CD4-positive, alpha-beta memory T cell (primary cell): ENCODE results near the gene CACNA2D2. TPM values are rescaled to one million over a fixed set of nuclear protein-coding genes. Genes with fewer than 3 reads are reported as not detected.
A peak's percentile ranks its signal among the peaks of the same experiment; 100 is the strongest.

Source experiments
- CTCF ChIA-PET: fragments of 350-600 bp; sonication (Branson Sonifier 250); formaldehyde crosslinking; loops from one replicate; lab custom pipeline; 2021; ENCODE audit warnings: inconsistent platforms; ENCODE audit not compliant: partially characterized antibody; lab: Charles Lee
- POLR2A ChIA-PET: fragments of 350-600 bp; sonication (Branson Sonifier 250); formaldehyde crosslinking; loops from one replicate; lab custom pipeline; 2021; ENCODE audit not compliant: partially characterized antibody; lab: Charles Lee
- DNase-seq, 5 donors: peaks; one replicate each; pipeline versions ENCODE4 v3.0.0 to v3.0.0-alpha.2; 2020 to 2022; ENCODE audit warnings: mixed read lengths in 1 of 5
- H3K27ac ChIP-seq: one replicate; pipeline ENCODE4 v1.7.0; 2013; ENCODE audit warnings: low read depth, low read length
- H3K27me3 ChIP-seq: 2 replicates; pipeline ENCODE4 v1.7.0; 2013; ENCODE audit warnings: mild to moderate bottlenecking, low read length, moderate library complexity; ENCODE audit not compliant: insufficient read depth
- H3K36me3 ChIP-seq: 2 replicates; pipeline ENCODE4 v1.7.0; 2013; ENCODE audit warnings: mild to moderate bottlenecking, low read length, moderate library complexity; ENCODE audit not compliant: insufficient read depth
- H3K4me1 ChIP-seq: 2 replicates; pipeline ENCODE4 v1.7.0; 2013; ENCODE audit warnings: mild to moderate bottlenecking, low read length, moderate library complexity; ENCODE audit not compliant: insufficient read depth
- H3K4me3 ChIP-seq, 2 donors: one replicate each; pipeline ENCODE4 v1.7.0; 2013; ENCODE audit warnings: low read length in 2 of 2, mild to moderate bottlenecking in 1 of 2
- H3K9me3 ChIP-seq, 2 donors: one replicate each; pipeline ENCODE4 v1.7.0; 2013; ENCODE audit warnings: low read length in 2 of 2, control low read depth in 1 of 2; ENCODE audit not compliant: control insufficient read depth in 1 of 2
- H3K27ac Mint-ChIP-seq, 7 donors: one replicate each; pipeline ENCODE4 v1.8.0; 2020 to 2021; ENCODE audit warnings: mixed read lengths in 7 of 7, mild to moderate bottlenecking in 6 of 7, inconsistent platforms in 3 of 7, moderate library complexity in 3 of 7
- H3K27me3 Mint-ChIP-seq, 2 donors: one replicate each; pipeline ENCODE4 v1.8.0; 2020 to 2021; ENCODE audit warnings: mixed read lengths in 2 of 2
- H3K36me3 Mint-ChIP-seq, 2 donors: one replicate each; pipeline ENCODE4 v1.8.0; 2020 to 2021; ENCODE audit warnings: mixed read lengths in 2 of 2, inconsistent platforms in 1 of 2, mild to moderate bottlenecking in 1 of 2
- H3K4me1 Mint-ChIP-seq, 4 donors: one replicate each; pipeline ENCODE4 v1.8.0; 2020 to 2021; ENCODE audit warnings: mixed read lengths in 4 of 4, mild to moderate bottlenecking in 1 of 4
- H3K4me3 Mint-ChIP-seq, 8 donors: one replicate each; pipeline ENCODE4 v1.8.0; 2020 to 2021; ENCODE audit warnings: mixed read lengths in 8 of 8, mild to moderate bottlenecking in 7 of 8, moderate library complexity in 6 of 8, inconsistent platforms in 3 of 8
- H3K9me3 Mint-ChIP-seq, 8 donors: one replicate each; pipeline ENCODE4 v1.8.0; 2020 to 2021; ENCODE audit warnings: mixed read lengths in 8 of 8, mild to moderate bottlenecking in 5 of 8, inconsistent platforms in 3 of 8, moderate library complexity in 1 of 8
- intact Hi-C: fragments of 100-400 bp; cut with micrococcal nuclease; formaldehyde crosslinking; loops from one replicate; pipeline ENCODE4 v1.15.1; 2023
- polyA plus RNA-seq, 2 donors: library from polyadenylated mRNA; unstranded; fragments of 300-500 nt; fragmentation: Illumina TruSeq; gene quantifications; one replicate each; pipeline ENCODE4 v1.2.3, GENCODE V29; 2021
- total RNA-seq, 2 experiments: library from RNA; stranded (reverse); gene quantifications; one replicate each; pipeline ENCODE4 v1.2.3, GENCODE V29; 2021

The CACNA2D2 gene
- total and polyA plus RNA-seq, 4 experiments from 2014 or later: 0.24 to 1.9 (median 1.7) TPM; not detected in 1

DNA sequence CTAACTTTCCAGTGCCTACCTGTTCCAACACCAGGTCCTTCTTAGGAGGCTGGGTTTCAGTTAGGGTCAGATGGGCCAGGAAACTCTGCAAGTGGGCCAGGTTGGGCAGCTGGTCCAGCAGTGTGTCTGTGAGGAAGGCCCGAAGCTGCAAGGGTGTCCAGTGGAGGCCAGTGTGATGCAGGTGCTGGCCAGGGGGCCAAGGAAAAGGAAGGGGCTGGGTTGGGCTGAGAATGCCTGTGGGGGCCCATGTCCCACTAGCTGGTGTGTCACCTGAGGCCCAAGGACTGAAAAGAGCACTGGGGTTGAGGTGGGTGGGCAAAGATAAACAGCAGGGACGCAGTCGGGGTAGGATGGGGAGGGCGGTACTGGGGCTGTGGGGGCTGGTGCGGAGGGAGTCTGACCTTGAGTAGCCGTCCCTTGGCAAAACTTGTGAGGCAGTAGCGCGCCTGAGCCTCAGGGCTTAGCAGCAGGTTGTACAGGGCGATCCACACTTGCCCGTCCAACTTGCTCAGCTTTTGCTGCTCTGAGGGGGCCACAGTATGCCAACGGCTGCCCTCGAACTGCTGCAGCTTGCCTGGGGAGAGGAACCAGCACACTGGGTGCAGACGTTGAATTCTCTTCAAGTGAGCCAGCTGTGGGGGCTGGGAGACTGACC, 161.3 kb downstream of the CACNA2D2 start:
- Mint-ChIP-seq H3K27me3 (no peaks in the 10 kb centered on the region), H3K27ac (peak overlapping the region; percentile 6 to 93 (median 81)), H3K9me3 (peaks cover 0 to 2% (median 0%) of the 10 kb centered on the region in 8 donors), H3K4me1 (peaks cover 21 to 77% (median 42%) of the 10 kb centered on the region in 4 donors), H3K4me3 (peak overlapping the region in 5 of 8 donors; percentile 20 to 70 (median 33)), H3K36me3 (peaks cover 0 to 11% of the 10 kb centered on the region in 2 donors)
- Histone ChIP-seq H3K27ac (no peak overlapping the region), H3K9me3 (no peaks in the 10 kb centered on the region), H3K27me3 (no peaks in the 10 kb centered on the region), H3K36me3 (no peaks in the 10 kb centered on the region), H3K4me3 (no peak overlapping the region), H3K4me1 (peaks cover 60% of the 10 kb centered on the region)
- intact Hi-C loops: no loop called here
- DNase-seq: no peak
- ChIA-PET POLR2A (interaction anchor here (1.5 to 23.7 kb wide), 6 partner anchors 7 to 227 kb away, joined by 3 to 595 read pairs (median 96); partner anchors contain the start of genes C3orf18, CYB561D2, HEMK1 and HYAL3), CTCF (interaction anchor here (1.9 kb wide), 1 partner anchor 25 kb away, joined by 4 read pairs; no protein-coding TSS in a partner anchor)

DNA sequence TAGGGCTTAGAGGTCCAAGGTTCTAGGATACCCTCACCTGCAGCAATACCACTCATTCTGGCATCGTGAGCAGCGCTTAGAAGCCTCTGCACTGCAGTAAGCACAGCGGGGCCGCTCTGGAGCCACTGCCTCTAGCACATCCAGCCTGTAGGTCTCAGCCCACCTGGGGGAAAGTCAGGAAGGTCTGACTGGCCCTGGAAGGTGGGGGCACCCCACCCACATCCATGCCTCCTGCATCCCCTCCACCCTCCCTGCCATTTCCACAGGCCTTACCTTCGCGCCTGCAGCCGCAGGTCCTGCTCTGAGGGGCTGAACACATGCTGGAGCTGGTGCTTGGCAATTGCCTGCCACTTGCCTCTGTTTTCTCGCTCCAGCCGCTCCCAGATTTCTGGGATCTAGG, 161.9 kb downstream of the CACNA2D2 start:
- no peak overlapping the region for H3K4me3 ChIP-seq
- peak overlapping the region; percentile 81 to 93 (median 87) for H3K27ac Mint-ChIP-seq

DNA sequence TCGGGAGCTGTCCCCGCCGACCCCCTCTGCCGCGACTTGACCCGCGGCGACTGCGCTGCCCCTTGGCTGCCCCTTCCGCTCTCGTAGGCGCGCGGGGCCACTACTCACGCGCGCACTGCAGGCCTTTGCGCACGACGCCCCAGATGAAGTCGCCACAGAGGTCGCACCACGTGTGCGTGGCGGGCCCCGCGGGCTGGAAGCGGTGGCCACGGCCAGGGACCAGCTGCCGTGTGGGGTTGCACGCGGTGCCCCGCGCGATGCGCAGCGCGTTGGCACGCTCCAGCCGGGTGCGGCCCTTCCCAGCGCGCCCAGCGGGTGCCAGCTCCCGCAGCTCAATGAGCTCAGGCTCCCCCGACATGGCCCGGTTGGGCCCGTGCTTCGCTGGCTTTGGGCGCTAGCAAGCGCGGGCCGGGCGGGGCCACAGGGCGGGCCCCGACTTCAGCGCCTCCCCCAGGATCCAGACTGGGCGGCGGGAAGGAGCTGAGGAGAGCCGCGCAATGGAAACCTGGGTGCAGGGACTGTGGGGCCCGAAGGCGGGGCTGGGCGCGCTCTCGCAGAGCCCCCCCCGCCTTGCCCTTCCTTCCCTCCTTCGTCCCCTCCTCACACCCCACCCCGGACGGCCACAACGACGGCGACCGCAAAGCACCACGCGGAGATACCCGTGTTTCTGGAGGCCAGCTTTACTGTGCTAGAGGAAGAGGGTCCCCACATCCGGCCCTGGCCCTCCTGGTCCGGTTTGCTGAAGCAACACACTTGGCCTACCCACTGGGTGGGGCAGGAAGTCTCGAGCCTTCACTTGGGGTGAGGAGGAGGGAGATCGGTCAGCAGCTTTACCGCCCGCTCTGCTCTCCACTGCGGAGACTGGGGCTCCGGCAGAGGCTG, 162.7 kb downstream of the CACNA2D2 start, which contains the start of gene RASSF1:
Gene RASSF1 (minus strand): TSS at position 389 of the 882 bp plus-strand sequence. CDS start 31 bp downstream, at position 358.
- peak within 1 kb of the TSS; percentile 31 to 45 for H3K4me3 ChIP-seq
- no peaks in the 10 kb centered on the region for H3K27me3 ChIP-seq
- no peaks in the 10 kb centered on the region for H3K36me3 ChIP-seq
- H3K4me1 ChIP-seq: peaks cover 62% of the 10 kb centered on the region
- no peaks in the 10 kb centered on the region for H3K27me3 Mint-ChIP-seq
- peaks cover 0 to 2% (median 0%) of the 10 kb centered on the region in 8 donors for H3K9me3 Mint-ChIP-seq
- no peaks in the 10 kb centered on the region for H3K9me3 ChIP-seq
- peak within 1 kb of the TSS; percentile 93 to 100 (median 98) for H3K27ac Mint-ChIP-seq
- H3K4me1 Mint-ChIP-seq: peaks cover 26 to 78% (median 43%) of the 10 kb centered on the region in 4 donors
- intact Hi-C loops: no loop called here
- DNase-seq: peak; percentile 54 to 74 (median 58)
- H3K27ac ChIP-seq: peak within 1 kb of the TSS; percentile 96
- peaks cover 0 to 16% of the 10 kb centered on the region in 2 donors for H3K36me3 Mint-ChIP-seq
- ChIA-PET CTCF (interaction anchor here (0.8 to 5.8 kb wide), 6 partner anchors 8 to 209 kb away, joined by 3 to 84 read pairs (median 4); partner anchors contain the start of genes CYB561D2 and NPRL2), POLR2A (interaction anchor here (1.0 to 23.7 kb wide), 13 partner anchors 5 to 1049 kb away, joined by 3 to 595 read pairs (median 8); partner anchors contain the start of genes C3orf18, CYB561D2, GNAI2 and HYAL2)
- peak within 1 kb of the TSS; percentile 88 to 98 (median 95) for H3K4me3 Mint-ChIP-seq

More for the DNA sequence above, 161.9 kb downstream of the CACNA2D2 start:
- POLR2A ChIA-PET: interaction anchor here (1.1 to 23.7 kb wide), 10 partner anchors 6 to 1048 kb away, joined by 3 to 595 read pairs (median 11); partner anchors contain the start of genes C3orf18, CYB561D2, HEMK1 and HYAL2
- Histone ChIP-seq H3K27ac (peak overlapping the region; percentile 96), H3K4me1 (peaks cover 58% of the 10 kb centered on the region), H3K36me3 (no peaks in the 10 kb centered on the region), H3K9me3 (no peaks in the 10 kb centered on the region), H3K27me3 (no peaks in the 10 kb centered on the region)
- Mint-ChIP-seq H3K4me1 (peaks cover 23 to 78% (median 41%) of the 10 kb centered on the region in 4 donors), H3K9me3 (peaks cover 0 to 2% (median 0%) of the 10 kb centered on the region in 8 donors), H3K4me3 (peak overlapping the region; percentile 70 to 97 (median 81)), H3K36me3 (peaks cover 0 to 14% of the 10 kb centered on the region in 2 donors), H3K27me3 (no peaks in the 10 kb centered on the region)
- DNase-seq: no peak
- CTCF ChIA-PET: interaction anchor here (1.7 to 5.8 kb wide), 3 partner anchors 7 to 25 kb away, joined by 4 to 84 read pairs (median 7); partner anchors contain the start of genes CYB561D2 and NPRL2
- intact Hi-C loops: no loop called here

DNA sequence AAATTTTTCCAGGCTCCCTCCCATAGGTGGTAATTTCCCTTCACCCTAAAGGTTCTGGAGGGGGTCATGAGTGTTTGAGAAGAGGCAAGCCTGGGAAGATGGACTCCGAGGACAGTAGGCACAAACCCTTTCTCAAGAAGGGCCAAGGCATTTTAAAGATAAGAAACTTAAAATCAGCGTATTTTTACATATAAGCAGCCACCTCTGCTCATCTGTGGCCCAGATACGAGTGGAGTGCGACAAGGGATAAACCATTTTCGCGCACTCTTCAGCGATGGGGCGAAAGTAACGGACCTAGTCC, 163.3 kb downstream of the CACNA2D2 start:
- ChIA-PET CTCF (interaction anchor here (0.8 to 5.8 kb wide), 6 partner anchors 8 to 209 kb away, joined by 3 to 84 read pairs (median 4); partner anchors contain the start of genes CYB561D2 and NPRL2), POLR2A (interaction anchor here (1.0 to 23.7 kb wide), 12 partner anchors 5 to 1045 kb away, joined by 3 to 595 read pairs (median 8); partner anchors contain the start of genes C3orf18, CYB561D2, GNAI2 and HYAL2)
- H3K4me1 Mint-ChIP-seq: peaks cover 28 to 80% (median 44%) of the 10 kb centered on the region in 4 donors
- H3K27me3 ChIP-seq: no peaks in the 10 kb centered on the region
- H3K36me3 Mint-ChIP-seq: peaks cover 0 to 16% of the 10 kb centered on the region in 2 donors
- peaks cover 0 to 2% (median 0%) of the 10 kb centered on the region in 8 donors for H3K9me3 Mint-ChIP-seq
- peak overlapping the region; percentile 31 to 34 for H3K4me3 ChIP-seq
- DNase-seq: no peak
- no peaks in the 10 kb centered on the region for H3K27me3 Mint-ChIP-seq
- no peaks in the 10 kb centered on the region for H3K9me3 ChIP-seq
- H3K36me3 ChIP-seq: no peaks in the 10 kb centered on the region
- intact Hi-C loops: no loop called here
- peak overlapping the region; percentile 88 to 98 (median 95) for H3K4me3 Mint-ChIP-seq
- peak overlapping the region; percentile 93 to 100 (median 98) for H3K27ac Mint-ChIP-seq
- peaks cover 62% of the 10 kb centered on the region for H3K4me1 ChIP-seq
- peak overlapping the region; percentile 96 for H3K27ac ChIP-seq

DNA sequence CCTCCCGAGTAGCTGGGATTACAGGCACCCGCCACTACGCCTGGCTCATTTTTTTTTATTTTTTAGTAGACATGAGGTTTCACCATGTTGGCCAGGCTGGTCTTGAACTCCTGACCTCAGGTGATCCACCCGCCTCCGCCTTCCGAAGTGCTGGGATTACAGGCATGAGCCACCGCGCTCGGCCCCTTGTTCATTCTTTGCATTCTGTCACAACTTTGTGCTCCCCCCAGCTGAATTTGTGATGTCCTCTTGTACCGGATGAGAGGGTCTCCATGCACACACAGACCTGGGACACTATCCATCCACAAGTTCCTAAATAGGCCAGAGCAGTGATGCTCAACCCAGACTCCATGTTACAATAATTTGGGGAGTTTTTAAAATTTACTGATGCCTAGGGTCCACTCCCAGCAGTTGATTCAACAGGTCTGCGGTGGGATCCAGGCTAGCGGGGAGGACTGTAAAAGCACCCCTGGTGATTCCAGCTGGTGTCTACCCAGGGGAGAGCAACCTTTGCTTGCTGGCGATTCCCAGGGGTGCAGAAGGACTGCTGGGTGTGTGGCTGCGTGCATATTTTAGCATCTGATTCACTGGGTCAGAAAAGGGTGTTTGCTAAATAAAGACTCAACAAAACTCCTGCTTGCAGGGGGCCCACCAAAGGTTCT, 163.8 kb downstream of the CACNA2D2 start:
- Mint-ChIP-seq H3K4me1 (peaks cover 29 to 78% (median 44%) of the 10 kb centered on the region in 4 donors), H3K27me3 (no peaks in the 10 kb centered on the region)
- POLR2A ChIA-PET: interaction anchor here (1.1 to 23.7 kb wide), 10 partner anchors 4 to 228 kb away, joined by 3 to 595 read pairs (median 42); partner anchors contain the start of genes C3orf18, CYB561D2, GNAI2 and HYAL2

More for the DNA sequence above, 163.8 kb downstream of the CACNA2D2 start:
- intact Hi-C loops: loop anchor here (5.0 kb wide), 1 partner anchor 102 kb away; the partner anchor contains the start of gene GNAI2
- DNase-seq: no peak
- peak overlapping the region; percentile 93 to 100 (median 98) for H3K27ac Mint-ChIP-seq
- Histone ChIP-seq H3K36me3 (no peaks in the 10 kb centered on the region), H3K9me3 (no peaks in the 10 kb centered on the region), H3K27me3 (no peaks in the 10 kb centered on the region), H3K4me3 (peak overlapping the region; percentile 45 to 49), H3K4me1 (peaks cover 62% of the 10 kb centered on the region), H3K27ac (peak overlapping the region; percentile 96)
- peaks cover 0 to 2% (median 0%) of the 10 kb centered on the region in 8 donors for H3K9me3 Mint-ChIP-seq
- CTCF ChIA-PET: interaction anchor here (0.6 to 5.8 kb wide), 6 partner anchors 9 to 209 kb away, joined by 3 to 84 read pairs (median 4); partner anchors contain the start of genes CYB561D2 and NPRL2
- H3K36me3 Mint-ChIP-seq: peaks cover 0 to 16% of the 10 kb centered on the region in 2 donors
- H3K4me3 Mint-ChIP-seq: peak overlapping the region; percentile 88 to 98 (median 95)
